ENCODE measurements around the gene TECPR2.

DNA sequence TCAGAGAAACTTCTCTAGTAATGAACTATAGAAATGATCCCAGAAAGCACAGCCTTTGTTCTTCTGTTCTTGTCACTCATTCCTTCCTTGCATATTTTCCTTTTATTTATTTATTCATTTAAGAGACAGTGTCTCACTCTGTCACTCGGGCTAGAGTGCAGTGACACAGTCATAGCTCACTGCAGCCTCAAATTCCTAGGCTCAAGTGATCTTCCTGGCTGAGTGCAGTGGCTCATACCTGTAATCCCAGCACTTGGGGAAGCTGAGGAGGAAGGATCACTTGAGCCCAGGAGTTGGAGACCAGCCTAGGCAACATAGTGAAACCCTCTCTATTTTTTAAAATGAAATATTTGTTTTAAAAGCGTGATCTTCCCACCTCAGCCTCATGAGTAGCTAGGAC, 11.5 kb downstream of the TECPR2 start:
- TF ChIP-seq, protein P1, sequence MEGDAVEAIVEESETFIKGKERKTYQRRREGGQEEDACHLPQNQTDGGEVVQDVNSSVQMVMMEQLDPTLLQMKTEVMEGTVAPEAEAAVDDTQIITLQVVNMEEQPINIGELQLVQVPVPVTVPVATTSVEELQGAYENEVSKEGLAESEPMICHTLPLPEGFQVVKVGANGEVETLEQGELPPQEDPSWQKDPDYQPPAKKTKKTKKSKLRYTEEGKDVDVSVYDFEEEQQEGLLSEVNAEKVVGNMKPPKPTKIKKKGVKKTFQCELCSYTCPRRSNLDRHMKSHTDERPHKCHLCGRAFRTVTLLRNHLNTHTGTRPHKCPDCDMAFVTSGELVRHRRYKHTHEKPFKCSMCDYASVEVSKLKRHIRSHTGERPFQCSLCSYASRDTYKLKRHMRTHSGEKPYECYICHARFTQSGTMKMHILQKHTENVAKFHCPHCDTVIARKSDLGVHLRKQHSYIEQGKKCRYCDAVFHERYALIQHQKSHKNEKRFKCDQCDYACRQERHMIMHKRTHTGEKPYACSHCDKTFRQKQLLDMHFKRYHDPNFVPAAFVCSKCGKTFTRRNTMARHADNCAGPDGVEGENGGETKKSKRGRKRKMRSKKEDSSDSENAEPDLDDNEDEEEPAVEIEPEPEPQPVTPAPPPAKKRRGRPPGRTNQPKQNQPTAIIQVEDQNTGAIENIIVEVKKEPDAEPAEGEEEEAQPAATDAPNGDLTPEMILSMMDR (IDR thresholded peaks at IDR 0.05), result no peak
- TF ChIP-seq EZH2 (IDR thresholded peaks at IDR 0.05), result no peak

Data from neural progenitor cell (in vitro differentiated cells).